NOMO-1 (cell line): ENCODE measurements around the gene UVRAG.
A peak's percentile ranks its signal among the peaks of the same experiment; 100 is the strongest.
"Not testable (repeated sequence)": the region's sequence is repeated elsewhere in the genome, so short reads cannot be mapped to it uniquely, and the experiment has no call there.

ENCODE experiments used
- DNase-seq, 2 experiments: peaks; one replicate each; lab custom pipeline; 2025; ENCODE audit not compliant: unreplicated experiment in 2 of 2; lab: John Stamatoyannopoulos, UW

The UVRAG gene

DNA sequence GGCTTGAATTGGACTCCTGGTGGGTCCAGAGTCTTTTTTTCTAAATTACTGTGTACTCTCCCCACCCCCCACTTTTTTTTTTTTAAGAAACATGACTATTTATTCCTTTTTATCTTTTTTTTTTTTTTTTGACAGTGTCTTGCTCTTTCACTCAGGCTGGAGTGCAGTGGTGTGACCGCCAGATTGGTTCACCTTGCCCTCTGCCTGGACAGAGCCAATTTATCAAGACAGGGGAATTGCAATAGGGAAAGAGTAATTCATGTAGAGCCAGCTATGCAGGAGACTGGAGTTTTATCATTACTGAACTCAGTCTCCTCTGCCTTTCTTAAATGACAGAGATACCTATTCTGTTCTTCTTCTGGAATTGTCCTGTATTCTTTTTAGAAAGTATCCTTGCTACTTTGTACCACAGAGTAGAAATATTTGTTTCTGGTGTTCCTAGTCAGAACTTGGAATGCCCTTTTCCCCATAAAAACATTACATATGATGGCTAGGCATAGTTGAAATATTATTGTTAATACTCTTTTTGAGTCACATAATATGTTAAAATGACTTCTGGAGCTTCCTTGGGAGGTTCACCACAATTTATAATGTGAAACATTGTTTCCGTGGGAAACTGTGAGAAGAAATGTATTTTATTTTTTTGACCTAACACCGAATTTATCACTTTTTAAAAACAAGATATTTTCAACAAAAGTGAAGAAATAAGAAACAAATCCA is 95.6 kb downstream of the UVRAG start:
- no peak for DNase-seq

DNA sequence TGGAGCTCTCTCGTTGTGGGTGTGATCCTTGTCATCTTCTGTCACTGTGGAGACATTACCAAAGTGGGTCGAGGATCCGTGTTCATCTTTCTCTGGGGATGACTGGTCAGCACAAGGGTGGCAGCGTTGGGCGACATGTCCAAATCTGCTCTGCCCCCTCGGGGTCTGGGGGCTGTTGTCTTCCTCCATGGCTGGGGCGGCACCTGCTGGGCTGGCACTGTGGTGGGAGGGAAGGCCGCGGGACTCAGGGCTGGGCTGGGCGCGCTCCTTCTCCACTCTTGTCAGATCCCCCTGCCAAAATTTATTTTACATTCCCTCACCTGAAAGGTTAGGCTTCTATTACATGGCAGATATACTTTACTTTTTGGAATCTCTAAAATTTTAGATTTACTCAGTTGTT is 96.4 kb downstream of the UVRAG start:
- DNase-seq = no peak

DNA sequence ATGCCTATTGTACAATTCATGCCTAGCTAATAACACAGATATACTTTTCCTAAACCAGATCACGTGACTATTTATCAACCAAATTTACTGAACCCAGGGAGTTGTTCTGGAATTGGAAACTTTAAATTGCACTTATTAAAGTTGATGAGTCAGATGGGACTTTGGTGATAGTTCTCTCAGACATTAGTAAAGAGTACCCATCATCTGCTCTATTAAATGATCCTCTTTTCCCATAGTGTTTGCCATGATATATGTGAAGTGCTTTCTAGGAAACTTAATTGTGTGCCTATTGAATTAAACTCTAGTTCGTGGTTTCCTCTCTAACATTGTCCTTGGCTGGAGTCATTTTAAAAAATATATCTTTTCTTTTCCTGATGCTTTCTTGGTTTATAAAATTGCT is 99.0 kb downstream of the UVRAG start:
- DNase-seq = no peak

DNA sequence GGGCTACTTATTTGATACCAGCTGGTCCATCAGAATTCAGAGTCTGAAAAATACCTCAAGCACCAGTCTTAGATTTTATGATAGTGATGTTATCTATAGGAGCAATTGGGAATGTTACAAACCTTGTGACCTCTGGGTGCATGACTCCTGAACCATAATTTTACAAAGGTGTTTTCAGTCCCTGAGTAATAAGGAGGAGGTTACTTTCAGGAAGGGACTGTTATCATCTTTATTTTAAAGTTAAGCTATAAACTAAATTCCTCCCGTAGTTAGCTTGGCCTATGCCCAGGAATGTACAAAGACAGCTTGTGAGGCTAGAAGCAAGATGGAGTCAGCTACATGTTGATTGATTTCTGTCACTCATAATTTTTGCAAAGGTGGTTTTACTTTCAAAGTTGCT is 101.9 kb downstream of the UVRAG start:
- DNase-seq = no peak

DNA sequence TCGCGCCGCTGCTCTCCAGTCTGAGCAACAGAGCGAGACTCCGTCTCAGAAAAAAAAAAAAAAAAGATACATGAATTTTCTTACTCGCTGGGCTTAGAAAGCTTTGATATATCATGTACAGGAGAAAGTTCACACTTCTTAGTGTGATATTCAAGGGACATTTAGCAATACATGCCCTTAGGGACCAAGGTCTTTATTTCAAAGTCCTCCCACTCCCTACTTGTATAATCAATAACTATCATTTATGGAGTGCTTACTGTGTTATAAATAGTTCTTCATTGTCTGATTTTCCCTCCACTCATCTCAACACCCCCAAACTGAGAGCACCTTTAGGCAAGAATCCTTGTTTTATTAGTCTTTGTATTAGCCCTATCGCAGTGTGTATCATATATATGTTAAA is 103.3 kb downstream of the UVRAG start:
- no peak for DNase-seq

DNA sequence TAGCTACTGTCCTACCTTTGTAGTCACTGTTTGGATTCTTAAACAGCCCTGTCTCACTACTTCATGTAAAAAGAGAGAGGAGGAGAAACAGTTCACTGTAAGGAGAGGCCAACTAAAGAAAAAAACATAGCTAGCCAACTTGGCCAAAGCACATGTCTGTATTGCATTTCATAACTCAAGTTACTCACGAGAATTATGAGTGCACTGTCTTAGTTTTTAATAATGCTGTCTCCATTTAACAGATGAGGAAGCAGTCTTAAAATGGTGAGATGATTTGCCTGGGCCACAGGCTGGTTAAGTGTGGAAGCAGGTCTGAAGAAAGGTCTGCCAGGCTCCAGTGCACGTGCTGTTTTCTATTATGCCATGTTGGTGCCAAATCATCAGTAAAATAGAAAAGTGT is 104.5 kb downstream of the UVRAG start:
- peak in 1 of 2 experiments; percentile 12 for DNase-seq

DNA sequence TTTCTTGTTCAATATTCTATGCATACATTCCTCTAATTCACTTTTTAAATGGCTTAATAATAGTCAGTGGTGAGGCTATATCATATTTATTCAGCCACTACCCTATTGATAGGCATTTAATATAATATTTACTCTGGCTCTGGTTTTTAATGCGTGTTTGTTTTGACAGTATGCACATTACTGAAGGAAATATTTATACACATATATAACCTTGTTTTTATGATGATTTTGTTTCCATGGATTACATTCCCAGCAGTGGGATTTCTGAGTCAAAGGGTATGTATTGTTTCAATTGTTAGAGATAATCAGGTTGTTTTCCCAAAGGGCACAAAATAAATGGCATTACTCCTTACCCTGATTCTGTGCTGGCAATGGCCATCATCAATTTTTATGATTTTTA is 105.8 kb downstream of the UVRAG start:
- DNase-seq = no peak

DNA sequence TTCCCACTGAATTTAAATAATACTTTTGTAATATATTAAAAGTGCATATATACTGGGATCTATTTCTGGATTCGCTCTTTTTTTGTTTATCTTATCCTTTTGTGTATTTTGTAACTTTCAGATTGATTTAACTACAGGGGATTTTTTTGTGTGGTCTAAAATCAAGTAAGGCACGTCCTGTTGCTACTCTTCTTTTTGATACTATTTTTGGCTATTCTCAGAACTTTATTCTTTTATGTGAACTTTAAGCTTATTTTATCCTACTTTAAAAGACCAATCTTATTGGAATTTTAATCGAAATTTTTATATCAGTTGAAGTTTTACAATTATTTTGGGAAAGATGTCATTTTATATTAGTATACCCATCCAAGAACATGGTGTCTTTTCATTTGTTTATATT is 106.8 kb downstream of the UVRAG start:
- no peak for DNase-seq

DNA sequence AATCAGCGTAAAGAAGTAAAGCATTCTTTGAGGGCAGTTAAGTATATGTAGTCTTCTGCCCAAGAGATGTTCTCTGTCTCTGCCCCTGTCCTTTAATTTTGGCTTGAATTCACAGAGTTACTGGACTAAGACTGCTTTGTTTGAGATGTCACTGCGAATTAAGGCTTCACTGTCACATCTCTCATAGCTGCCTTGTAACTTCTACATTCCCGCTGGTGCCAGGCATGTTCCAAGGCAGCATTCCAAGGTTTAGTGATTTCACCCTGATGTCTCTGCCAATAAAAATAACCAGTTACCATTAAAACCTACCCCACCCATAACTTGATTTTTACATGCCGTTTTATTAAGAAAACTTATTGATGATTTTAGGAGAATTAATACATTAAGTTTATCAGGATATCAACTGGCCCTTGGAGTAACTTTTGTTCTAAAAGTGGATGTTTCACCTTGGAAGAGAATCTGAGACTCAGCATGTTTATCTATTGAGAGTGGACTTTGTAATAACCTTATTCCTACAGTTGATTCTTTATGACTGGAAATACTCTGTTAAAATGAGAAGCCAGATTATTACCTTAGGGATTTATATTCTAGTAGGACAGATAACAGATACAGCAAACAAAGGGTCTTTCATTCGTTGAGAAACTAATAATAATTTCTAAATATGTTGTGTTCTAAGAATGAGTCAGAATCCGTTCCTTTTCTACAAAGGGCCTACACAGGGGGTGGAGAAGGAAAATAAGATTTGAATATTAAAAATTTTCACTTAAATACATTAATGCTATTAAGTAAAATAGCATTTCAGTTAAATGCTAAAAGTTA is 110.2 kb downstream of the UVRAG start:
- DNase-seq = no peak

DNA sequence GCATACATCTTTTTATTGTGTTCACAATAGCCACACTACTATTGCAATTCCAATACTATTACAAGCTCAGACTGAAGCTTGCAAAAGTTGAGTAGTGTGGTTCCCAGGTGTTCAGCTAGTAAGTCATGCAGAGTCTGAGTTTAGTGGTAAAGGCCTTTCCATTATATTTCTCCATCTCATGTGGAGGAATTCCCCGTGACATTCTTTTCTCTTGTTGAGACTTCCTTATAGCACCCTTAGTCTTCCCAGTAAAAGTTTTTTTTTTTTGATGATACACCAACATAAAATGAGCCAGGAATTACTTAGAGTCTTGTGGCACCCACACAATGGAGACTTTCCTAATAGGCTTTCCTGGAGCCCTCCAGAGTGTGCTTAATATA is 110.8 kb downstream of the UVRAG start:
- DNase-seq = no peak

DNA sequence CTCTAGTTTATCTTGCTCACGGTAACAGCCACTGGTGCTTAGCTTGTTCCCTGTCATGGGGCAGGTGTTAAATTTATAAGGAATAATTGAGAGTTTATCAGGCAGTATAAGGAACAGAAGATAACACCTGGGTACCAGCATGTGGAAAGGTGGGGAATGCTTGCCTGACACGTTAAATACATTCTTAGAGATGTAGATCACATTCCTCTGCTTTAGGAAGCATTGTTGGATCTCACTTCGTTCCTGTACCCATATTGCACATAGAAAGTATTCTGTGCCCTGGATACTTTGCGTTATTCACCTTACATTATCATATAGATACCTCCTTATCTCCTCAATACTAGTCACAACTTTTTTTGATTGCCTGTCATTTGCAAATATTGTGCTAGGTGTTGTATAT is 114.7 kb downstream of the UVRAG start:
- DNase-seq = no peak

DNA sequence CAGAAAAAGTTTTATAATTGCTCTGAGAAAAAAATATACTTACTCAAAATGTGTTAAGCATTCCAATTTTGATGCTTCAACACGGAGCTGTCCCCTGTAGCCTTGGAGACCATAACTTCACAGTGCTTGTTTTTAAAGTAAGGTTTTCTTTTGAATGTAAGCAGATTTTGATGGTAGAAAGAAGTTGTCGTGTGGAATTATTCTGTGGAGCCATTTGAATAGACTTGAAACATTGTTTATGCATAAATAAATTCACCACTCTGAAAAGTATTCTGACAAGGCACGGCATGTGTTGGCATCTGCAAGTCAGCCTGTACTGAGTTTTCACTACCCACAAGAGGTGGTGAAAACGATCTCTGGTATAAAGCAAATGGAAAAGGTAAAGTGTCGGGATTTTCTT is 115.5 kb downstream of the UVRAG start:
- DNase-seq = no peak

DNA sequence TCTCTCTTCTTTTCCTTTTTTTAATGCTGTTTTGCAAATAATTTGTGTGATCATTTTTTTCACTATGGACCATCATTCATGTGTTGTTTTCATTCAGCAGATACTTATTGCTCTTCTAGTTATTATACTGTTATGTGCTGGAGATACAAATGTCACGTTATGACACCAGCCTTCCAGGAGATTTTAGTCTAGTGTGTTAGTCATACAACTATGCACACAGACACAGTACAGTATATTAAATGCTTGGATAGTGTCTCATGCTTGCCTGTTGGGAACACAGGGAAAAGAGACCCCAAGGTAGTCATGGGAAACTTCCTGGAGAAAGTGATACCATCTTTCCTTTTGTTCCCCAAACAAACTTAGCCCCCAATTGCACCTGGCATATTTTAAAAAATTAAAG is 116.1 kb downstream of the UVRAG start:
- DNase-seq = no peak

DNA sequence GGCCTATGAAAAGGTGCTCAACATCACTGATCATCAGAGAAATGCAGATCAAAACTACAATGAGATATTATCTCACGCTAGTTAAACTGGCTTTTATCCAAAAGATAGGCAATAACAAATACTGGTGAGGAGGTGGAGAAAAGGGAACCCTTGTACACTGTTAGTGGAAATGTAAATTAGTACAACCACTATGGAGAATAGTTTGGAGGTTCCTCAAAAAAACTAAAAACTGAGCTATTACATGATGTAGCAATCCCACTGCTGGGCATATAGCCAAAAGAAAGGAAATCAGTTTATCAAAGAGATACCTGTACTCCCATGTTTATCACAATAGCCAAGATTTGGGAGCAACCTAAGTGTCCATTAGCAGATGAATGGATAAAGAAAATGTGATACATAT is 118.7 kb downstream of the UVRAG start:
- not testable (repeated sequence) for DNase-seq

DNA sequence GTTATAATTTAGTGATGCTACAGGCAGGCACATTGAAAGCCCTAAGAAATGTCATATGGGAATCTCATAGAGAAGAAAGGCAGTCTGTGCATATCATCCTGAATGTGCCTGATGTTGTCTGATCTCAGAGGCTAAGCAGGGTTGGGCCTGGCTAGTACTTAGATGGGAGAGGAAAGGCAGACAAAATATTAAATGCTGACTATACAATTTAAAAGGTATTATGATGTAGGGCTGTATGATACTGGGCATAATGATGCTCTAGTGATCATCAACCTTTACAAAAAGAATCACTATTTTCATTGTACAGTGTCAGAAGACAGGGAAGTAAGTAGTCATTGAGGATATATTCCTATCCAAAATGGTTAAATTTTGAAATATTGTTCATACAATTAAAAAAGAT is 119.8 kb downstream of the UVRAG start:
- no peak for DNase-seq

DNA sequence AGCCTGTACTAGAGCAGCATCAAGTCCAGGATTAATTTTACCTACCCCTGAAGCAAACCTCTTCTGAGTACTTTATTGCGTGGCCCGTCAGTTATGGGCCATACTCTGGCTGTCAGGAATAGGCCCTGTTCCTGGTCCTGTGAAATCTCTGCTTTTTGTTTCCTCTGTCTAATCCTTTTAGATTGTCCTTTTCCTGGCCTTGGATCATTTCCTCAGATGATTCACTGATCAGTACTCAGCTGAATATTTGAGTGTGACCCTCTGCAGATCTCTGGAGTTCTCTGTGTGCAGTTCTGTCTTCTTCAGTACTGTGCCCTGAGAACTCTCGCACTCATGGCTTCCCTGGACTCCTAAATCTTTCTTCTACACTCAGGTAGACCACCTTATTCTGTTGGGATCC is 123.5 kb downstream of the UVRAG start:
- no peak for DNase-seq

DNA sequence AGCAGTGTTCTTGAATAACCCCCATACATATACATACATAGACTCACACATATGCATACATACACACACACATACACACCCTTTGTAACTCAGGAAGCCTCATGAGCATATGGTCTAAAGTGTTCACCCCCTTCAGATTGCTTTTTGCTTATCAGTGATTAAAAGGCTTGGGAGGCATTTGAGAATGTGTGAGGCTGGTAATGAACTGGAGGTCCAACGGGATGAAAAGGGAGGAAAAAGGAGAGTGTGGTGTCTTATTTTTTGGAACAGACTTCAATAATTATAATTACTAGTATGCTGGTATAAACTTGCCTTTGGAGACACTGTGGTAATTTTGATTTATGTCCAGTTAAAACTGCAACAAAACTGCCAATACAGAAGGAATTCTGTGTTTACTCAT is 124.5 kb downstream of the UVRAG start:
- no peak for DNase-seq

DNA sequence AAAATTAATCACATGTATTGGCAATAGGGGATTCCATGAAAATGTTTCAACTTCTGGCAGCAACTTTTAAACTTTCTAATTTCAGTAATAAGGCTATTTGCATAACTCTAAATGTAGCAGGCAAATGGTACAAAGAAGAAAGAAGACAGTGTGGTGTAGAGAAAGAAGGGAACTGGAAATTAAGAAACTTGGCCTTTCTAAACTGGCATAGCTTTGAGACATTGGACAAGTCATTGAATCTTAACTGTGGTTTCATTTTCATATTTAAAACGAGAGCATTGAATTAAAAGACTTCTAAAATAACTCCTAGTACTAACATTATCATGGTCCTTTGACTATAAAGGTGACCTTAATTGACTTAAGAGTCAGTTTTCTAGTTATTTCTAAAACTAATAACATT is 125.0 kb downstream of the UVRAG start:
- DNase-seq = no peak

DNA sequence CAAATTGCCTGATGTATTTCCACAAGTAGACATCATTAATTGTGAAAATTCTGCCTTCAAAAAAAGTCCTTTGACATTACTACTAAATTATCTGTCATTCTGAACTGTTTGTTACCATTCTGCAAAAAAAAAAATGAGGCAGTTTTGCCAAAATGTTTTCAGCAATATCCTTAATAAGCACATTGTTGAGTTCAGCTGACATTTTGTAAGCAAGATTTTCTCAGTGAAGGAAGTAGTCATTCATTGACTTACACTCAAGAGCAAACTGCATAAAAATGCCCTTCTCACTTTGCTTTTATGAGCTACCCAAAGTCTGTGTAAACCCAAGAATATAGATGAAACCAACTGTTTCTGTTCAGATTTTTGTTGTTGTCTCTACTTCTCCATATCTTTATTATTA is 125.9 kb downstream of the UVRAG start:
- DNase-seq = no peak

DNA sequence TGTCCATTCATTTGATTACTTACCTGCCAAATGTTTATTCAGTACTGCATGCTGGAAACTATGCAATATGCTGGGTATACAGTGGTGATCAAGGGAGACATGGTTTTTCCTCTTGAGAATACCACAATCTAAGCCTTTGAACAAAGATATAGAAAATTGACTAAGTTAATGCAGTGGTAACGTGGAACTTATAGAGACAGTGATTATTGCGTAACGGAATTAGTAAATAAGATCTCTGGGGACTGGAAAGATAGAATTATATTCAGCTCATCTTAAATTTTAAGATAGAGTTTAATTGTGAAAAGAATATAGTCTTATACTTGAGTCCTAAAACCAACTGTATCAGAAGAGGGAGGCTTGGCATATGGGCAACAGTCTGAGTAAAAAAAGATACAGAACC is 129.5 kb downstream of the UVRAG start:
- DNase-seq = no peak

DNA sequence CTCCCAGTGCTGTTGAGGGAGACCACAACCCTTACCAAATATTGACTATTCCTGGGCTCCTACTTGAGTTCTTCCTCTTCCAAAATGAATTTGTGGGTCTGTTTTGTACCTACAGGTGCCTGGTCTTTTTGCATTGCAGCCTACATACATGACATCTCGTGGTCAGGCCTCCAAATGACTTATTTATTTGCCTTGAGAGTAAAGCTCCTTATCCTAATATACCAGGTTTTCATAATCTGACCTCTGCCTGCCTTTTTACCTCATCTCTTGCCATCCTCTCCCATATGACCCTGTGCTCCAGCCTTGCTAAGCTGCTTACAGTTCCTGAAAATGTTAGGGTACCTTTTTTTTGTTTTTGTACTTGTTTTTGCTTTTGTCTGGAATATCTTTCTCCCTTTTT is 130.4 kb downstream of the UVRAG start:
- no peak for DNase-seq

DNA sequence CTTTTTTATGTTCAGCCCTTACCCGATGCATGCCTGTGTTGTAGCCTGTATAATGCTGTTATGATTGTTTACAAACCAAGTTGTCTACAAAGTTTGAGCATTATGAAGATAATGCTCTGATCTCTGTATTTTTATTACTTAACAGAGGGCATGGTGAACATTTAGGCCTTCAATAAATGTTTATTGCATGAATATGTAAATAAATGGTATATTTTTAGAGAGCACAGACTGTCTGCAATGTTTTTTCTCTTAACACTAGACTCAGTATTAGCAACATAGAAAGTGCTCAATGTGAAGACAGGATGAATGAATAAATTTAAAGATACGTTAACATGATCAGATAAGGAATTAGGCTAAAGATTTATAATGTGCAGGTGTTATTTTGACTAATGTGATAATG is 130.9 kb downstream of the UVRAG start:
- no peak for DNase-seq
